Adrenal gland (tissue), 12 donors: ENCODE data around the gene CXCR5. TPM values are rescaled to one million over a fixed set of nuclear protein-coding genes. Genes with fewer than 3 reads are reported as not detected.

Source experiments
- DNase-seq, 7 donors: peaks; one replicate each; pipeline ENCODE4 v3.0.0-alpha.2; 2019 to 2020
- H3K27ac ChIP-seq, 5 donors: fragments of 200-600 bp; sonication (generic) in 4 of 5; 1 replicate in 3 of 5; 2 replicates in 2 of 5; pipeline versions ENCODE4 v1.5.1 to v1.8.0; 2016 to 2020; ENCODE audit warnings: mild to moderate bottlenecking in 1 of 5
- H3K27me3 ChIP-seq: fragments of 200-600 bp; 2 replicates; pipeline ENCODE4 v1.8.0; 2021
- H3K36me3 ChIP-seq, 2 donors: fragments of 200-600 bp; replicated peaks in 1 of 2; 1 replicate in 1 of 2; 2 replicates in 1 of 2; pipeline versions ENCODE4 v1.5.1 to v1.8.0; 2018 to 2022
- H3K4me1 ChIP-seq, 2 donors: fragments of 200-600 bp; replicated peaks in 1 of 2; 1 replicate in 1 of 2; 2 replicates in 1 of 2; pipeline versions ENCODE4 v1.5.1 to v1.8.0; 2018 to 2021
- H3K4me3 ChIP-seq, 4 donors: fragments of 200-600 bp; sonication (generic) in 3 of 4; one replicate each; pipeline ENCODE4 v1.5.1; 2016 to 2018
- H3K9me3 ChIP-seq, 3 donors: fragments of 200-600 bp; sonication (generic) in 1 of 3; replicated peaks in 1 of 3; 1 replicate in 2 of 3; 2 replicates in 1 of 3; pipeline versions ENCODE4 v1.5.1 to v1.8.0; 2016 to 2021
- CTCF ChIP-seq, 6 experiments: fragments of 450-650 bp in 4 of 6; fragments of 200-600 bp in 2 of 6; sonication (generic) in 1 of 6; IDR thresholded peaks; 1 replicate in 5 of 6; 2 replicates in 1 of 6; pipeline versions ENCODE4 v1.5.1 to v1.8.0; 2016 to 2021; ENCODE audit warnings: antibody characterized with exemption in 6 of 6, mild to moderate bottlenecking in 2 of 6, moderate library complexity in 1 of 6
- POLR2A ChIP-seq, 2 donors: fragments of 450-650 bp; IDR thresholded peaks; one replicate each; pipeline ENCODE4 v1.6.1; 2017; ENCODE audit warnings: antibody characterized with exemption in 2 of 2, mild to moderate bottlenecking in 2 of 2, moderate library complexity in 1 of 2
- WGBS, 4 donors: extraction: QIAGEN DNeasy Blood & Tissue Kit in 2 of 4; methylation state at CpG; one replicate each; pipeline versions ENCODE4 v1.1.5 to v1.1.7; 2013 to 2017; 5-methylcytosine and 5-hydroxymethylcytosine counted together
- intact Hi-C, 2 donors: fragments of 100-400 bp; cut with DNase I; formaldehyde crosslinking; loops; one replicate each; pipeline versions ENCODE4 v1.14.1 to v1.15.0; 2022 to 2023
- polyA plus RNA-seq, 3 donors: library from polyadenylated mRNA; stranded (reverse); fragments of 200-250 nt in 2 of 3; fragments of 350-450 nt in 1 of 3; fragmentation: Illumina TruSeq in 1 of 3; extraction: RNeasy Lipid Tissue Mini Kit (QIAGEN cat#74804) in 1 of 3; gene quantifications; one replicate each; pipeline ENCODE4 v1.2.3, GENCODE V29; 2013 to 2014
- total RNA-seq, 9 donors: library from RNA; depleted of rRNA in 4 of 9; stranded (reverse); fragments of >200 nt in 4 of 9; fragments of 120-200 nt in 1 of 9; fragmentation: NEBNext Ultra II Directional in 1 of 9; extraction: Animal tissue kit (Norgen Biotek cat#: 25700) in 1 of 9; gene quantifications; one replicate each; pipeline versions ENCODE4 v1.1.0 to v1.2.4, GENCODE V29; 2013 to 2023
- donor health status: healthy with polysubstance abuse.
- donor health status: Bipolar disorder and iron deficiency.
- donor health status: DM: yes; HTN: yes; CAD: no.
- donor health status: DM: no; HTN: no; CAD: no.
- donor health status: DM: no; HTN: no; CAD: no.
- donor health status: DM: yes; HTN: yes; CAD: no.

Gene CXCR5
- total and polyA plus RNA-seq, 12 donors: 0.04 to 0.27 (median 0.14) TPM; not detected in 6

- TF ChIP-seq POLR2A (IDR thresholded peaks at IDR 0.05): no peak
- no peak for TF ChIP-seq CTCF (IDR thresholded peaks at IDR 0.05)
- Histone ChIP-seq H3K27me3 (no peaks in the 10 kb centered on the region), H3K9me3 (no peaks in the 10 kb centered on the region), H3K36me3 (no peaks in the 10 kb centered on the region), H3K4me1 (peaks cover 28 to 34% of the 10 kb centered on the region in 2 donors), H3K4me3 (no peak overlapping the region), H3K27ac (peak overlapping the region in 1 of 5 donors; percentile 74)
- intact Hi-C loops: no loop called here
- no peak for DNase-seq
- 81 to 93% (median 88%) methylated on average over 5 to 8 of the region's 8 CpGs for WGBS, 4 donors
These were observed 3.0 kb downstream of the CXCR5 start for GRCh38 chr11:118886681-118887111.

- Histone ChIP-seq H3K27me3 (no peaks in the 10 kb centered on the region), H3K27ac (peak overlapping the region in 4 of 5 donors; percentile 22 to 77 (median 58)), H3K36me3 (no peaks in the 10 kb centered on the region), H3K4me3 (no peak overlapping the region), H3K9me3 (no peaks in the 10 kb centered on the region), H3K4me1 (peaks cover 28 to 34% of the 10 kb centered on the region in 2 donors)
- intact Hi-C loops: no loop called here
- peak in 1 of 7 donors; percentile 11 for DNase-seq
- TF ChIP-seq POLR2A (IDR thresholded peaks at IDR 0.05) (no peak), CTCF (IDR thresholded peaks at IDR 0.05) (no peak)
- 78 to 93% (median 81%) methylated on average over 4 to 5 of the region's 5 CpGs for WGBS, 4 donors
These were observed 3.5 kb downstream of the CXCR5 start for GRCh38 chr11:118887206-118887605.

GRCh38 chr11:118888398-118888797 is 4.7 kb downstream of the CXCR5 start:
- intact Hi-C loops: no loop called here

GRCh38 chr11:118889797-118890196 is 6.1 kb downstream of the CXCR5 start:
- no peaks in the 10 kb centered on the region for H3K36me3 ChIP-seq
- no peaks in the 10 kb centered on the region for H3K27me3 ChIP-seq
- intact Hi-C loops: loop anchor here in 1 of 2 donors (10.0 kb wide), 1 partner anchor 95 kb away; the partner anchor contains the start of gene DDX6
- H3K9me3 ChIP-seq: no peaks in the 10 kb centered on the region
- DNase-seq: peak; percentile 78 to 96 (median 94)
- WGBS, 4 donors: 37 to 66% (median 43%) methylated on average over 3 to 5 of the region's 5 CpGs
- H3K4me3 ChIP-seq: no peak overlapping the region
- H3K4me1 ChIP-seq: peaks cover 28 to 34% of the 10 kb centered on the region in 2 donors
- peak; percentile 27 to 92 for TF ChIP-seq POLR2A (IDR thresholded peaks at IDR 0.05)
- TF ChIP-seq CTCF (IDR thresholded peaks at IDR 0.05): no peak
- H3K27ac ChIP-seq: peak overlapping the region; percentile 33 to 83 (median 77)

More at GRCh38 chr11:118888398-118888797, 4.7 kb downstream of the CXCR5 start:
- Histone ChIP-seq H3K36me3 (no peaks in the 10 kb centered on the region), H3K4me1 (peaks cover 28 to 34% of the 10 kb centered on the region in 2 donors), H3K27me3 (no peaks in the 10 kb centered on the region), H3K27ac (peak overlapping the region in 3 of 5 donors; percentile 43 to 77 (median 74)), H3K4me3 (no peak overlapping the region), H3K9me3 (no peaks in the 10 kb centered on the region)
- WGBS, 4 donors: 61 to 90% (median 74%) methylated on average over 5 of the region's 5 CpGs
- TF ChIP-seq CTCF (IDR thresholded peaks at IDR 0.05) (no peak), POLR2A (IDR thresholded peaks at IDR 0.05) (no peak)
- DNase-seq: peak in 1 of 7 donors; percentile 25
